ENCODE measurements around the gene BFAR.

BFAR gene

GRCh38 chr16:14632693-14633569 is at the start of gene BFAR:
Gene BFAR (plus strand): TSS chr16:14632951. CDS start chr16:14644347, 11,396 bp downstream.
- Histone ChIP-seq H3K4me1 (ENCODE audit: control insufficient read depth, insufficient read depth, low read length) (peaks cover 26% of the 10 kb centered on the region), H3K9ac (ENCODE audit: low read length in 2 of 2) (peak within 1 kb of the TSS; percentile 87), H3K36me3 (ENCODE audit: control insufficient read depth in 2 of 2, insufficient read depth in 2 of 2, low read length in 2 of 2) (peaks cover under 1 to 2% of the 10 kb centered on the region in 2 donors), H3K9me3 (ENCODE audit: control insufficient read depth in 2 of 2, low read length in 2 of 2) (no peaks in the 10 kb centered on the region), H3K4me3 (ENCODE audit: low read length in 2 of 2) (peak within 1 kb of the TSS; percentile 91 to 95), H3K27ac (ENCODE audit: low read length) (peak within 1 kb of the TSS; percentile 88), H3K27me3 (ENCODE audit: control insufficient read depth in 1 of 2, insufficient read depth in 2 of 2, low read length in 2 of 2) (no peaks in the 10 kb centered on the region)

- Histone ChIP-seq H3K27me3 (ENCODE audit: control insufficient read depth in 1 of 2, insufficient read depth in 2 of 2, low read length in 2 of 2) (no peaks in the 10 kb centered on the region), H3K4me1 (ENCODE audit: control insufficient read depth, insufficient read depth, low read length) (no peaks in the 10 kb centered on the region), H3K9me3 (ENCODE audit: control insufficient read depth in 2 of 2, low read length in 2 of 2) (no peaks in the 10 kb centered on the region), H3K9ac (ENCODE audit: low read length in 2 of 2) (no peak overlapping the region), H3K36me3 (ENCODE audit: control insufficient read depth in 2 of 2, insufficient read depth in 2 of 2, low read length in 2 of 2) (peaks cover 29 to 48% of the 10 kb centered on the region in 2 donors), H3K27ac (ENCODE audit: low read length) (no peak overlapping the region), H3K4me3 (ENCODE audit: low read length in 2 of 2) (no peak overlapping the region)
These were observed 47.5 kb upstream of the BFAR start for GRCh38 chr16:14585287-14585686.

- Histone ChIP-seq H3K27me3 (ENCODE audit: control insufficient read depth in 1 of 2, insufficient read depth in 2 of 2, low read length in 2 of 2) (no peaks in the 10 kb centered on the region), H3K4me3 (ENCODE audit: low read length in 2 of 2) (no peak overlapping the region), H3K27ac (ENCODE audit: low read length) (no peak overlapping the region), H3K36me3 (ENCODE audit: control insufficient read depth in 2 of 2, insufficient read depth in 2 of 2, low read length in 2 of 2) (peaks cover 27 to 35% of the 10 kb centered on the region in 2 donors), H3K9ac (ENCODE audit: low read length in 2 of 2) (no peak overlapping the region), H3K4me1 (ENCODE audit: control insufficient read depth, insufficient read depth, low read length) (no peaks in the 10 kb centered on the region), H3K9me3 (ENCODE audit: control insufficient read depth in 2 of 2, low read length in 2 of 2) (no peaks in the 10 kb centered on the region)
These were observed 46.0 kb upstream of the BFAR start for GRCh38 chr16:14586637-14587305.

GRCh38 chr16:14600164-14600563 is 32.6 kb upstream of the BFAR start:
- H3K27ac ChIP-seq (ENCODE audit: low read length): no peak overlapping the region
- H3K9ac ChIP-seq (ENCODE audit: low read length in 2 of 2): no peak overlapping the region
- H3K9me3 ChIP-seq (ENCODE audit: control insufficient read depth in 2 of 2, low read length in 2 of 2): no peaks in the 10 kb centered on the region
- no peak overlapping the region for H3K4me3 ChIP-seq (ENCODE audit: low read length in 2 of 2)
- no peaks in the 10 kb centered on the region for H3K4me1 ChIP-seq (ENCODE audit: control insufficient read depth, insufficient read depth, low read length)
- H3K27me3 ChIP-seq (ENCODE audit: control insufficient read depth in 1 of 2, insufficient read depth in 2 of 2, low read length in 2 of 2): no peaks in the 10 kb centered on the region
- H3K36me3 ChIP-seq (ENCODE audit: control insufficient read depth in 2 of 2, insufficient read depth in 2 of 2, low read length in 2 of 2): peaks cover 27 to 38% of the 10 kb centered on the region in 2 donors

- Histone ChIP-seq H3K9ac (ENCODE audit: low read length in 2 of 2) (no peak overlapping the region), H3K27me3 (ENCODE audit: control insufficient read depth in 1 of 2, insufficient read depth in 2 of 2, low read length in 2 of 2) (no peaks in the 10 kb centered on the region), H3K27ac (ENCODE audit: low read length) (no peak overlapping the region), H3K36me3 (ENCODE audit: control insufficient read depth in 2 of 2, insufficient read depth in 2 of 2, low read length in 2 of 2) (peaks cover 33 to 45% of the 10 kb centered on the region in 2 donors), H3K4me3 (ENCODE audit: low read length in 2 of 2) (no peak overlapping the region), H3K4me1 (ENCODE audit: control insufficient read depth, insufficient read depth, low read length) (no peaks in the 10 kb centered on the region), H3K9me3 (ENCODE audit: control insufficient read depth in 2 of 2, low read length in 2 of 2) (no peaks in the 10 kb centered on the region)
These were observed 30.2 kb upstream of the BFAR start for GRCh38 chr16:14602443-14602963.

GRCh38 chr16:14606102-14606501 is 26.6 kb upstream of the BFAR start:
- peaks cover 49 to 53% of the 10 kb centered on the region in 2 donors for H3K36me3 ChIP-seq (ENCODE audit: control insufficient read depth in 2 of 2, insufficient read depth in 2 of 2, low read length in 2 of 2)
- no peak overlapping the region for H3K9ac ChIP-seq (ENCODE audit: low read length in 2 of 2)
- H3K4me1 ChIP-seq (ENCODE audit: control insufficient read depth, insufficient read depth, low read length): no peaks in the 10 kb centered on the region
- H3K27ac ChIP-seq (ENCODE audit: low read length): no peak overlapping the region
- H3K9me3 ChIP-seq (ENCODE audit: control insufficient read depth in 2 of 2, low read length in 2 of 2): no peaks in the 10 kb centered on the region
- H3K4me3 ChIP-seq (ENCODE audit: low read length in 2 of 2): no peak overlapping the region
- no peaks in the 10 kb centered on the region for H3K27me3 ChIP-seq (ENCODE audit: control insufficient read depth in 1 of 2, insufficient read depth in 2 of 2, low read length in 2 of 2)

DNA sequence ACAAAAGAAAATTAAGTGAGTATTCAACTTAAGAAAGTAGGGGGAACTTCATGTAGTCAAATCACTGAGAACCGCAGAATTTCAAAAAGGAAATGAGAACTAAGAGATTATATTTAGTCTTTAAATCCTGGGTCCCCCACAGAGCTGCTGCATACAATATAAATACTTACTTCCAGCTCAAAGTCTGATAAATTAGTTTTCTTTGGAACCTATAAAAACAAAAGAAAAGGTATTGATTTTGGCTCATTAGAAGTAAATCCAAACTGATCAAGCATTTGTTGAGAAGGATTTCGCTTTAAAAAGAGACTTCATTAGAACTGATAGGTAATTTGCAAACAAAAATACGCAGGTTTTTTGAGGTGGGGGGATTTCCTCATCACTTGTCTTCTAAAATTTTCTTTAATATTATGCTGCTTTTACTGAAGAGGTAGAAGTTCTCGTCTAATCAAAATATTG is 24.6 kb upstream of the BFAR start:
- Histone ChIP-seq H3K4me3 (ENCODE audit: low read length in 2 of 2) (no peak overlapping the region), H3K9ac (ENCODE audit: low read length in 2 of 2) (no peak overlapping the region), H3K36me3 (ENCODE audit: control insufficient read depth in 2 of 2, insufficient read depth in 2 of 2, low read length in 2 of 2) (peaks cover 43 to 49% of the 10 kb centered on the region in 2 donors), H3K9me3 (ENCODE audit: control insufficient read depth in 2 of 2, low read length in 2 of 2) (no peaks in the 10 kb centered on the region), H3K27me3 (ENCODE audit: control insufficient read depth in 1 of 2, insufficient read depth in 2 of 2, low read length in 2 of 2) (no peaks in the 10 kb centered on the region), H3K4me1 (ENCODE audit: control insufficient read depth, insufficient read depth, low read length) (no peaks in the 10 kb centered on the region), H3K27ac (ENCODE audit: low read length) (no peak overlapping the region)

DNA sequence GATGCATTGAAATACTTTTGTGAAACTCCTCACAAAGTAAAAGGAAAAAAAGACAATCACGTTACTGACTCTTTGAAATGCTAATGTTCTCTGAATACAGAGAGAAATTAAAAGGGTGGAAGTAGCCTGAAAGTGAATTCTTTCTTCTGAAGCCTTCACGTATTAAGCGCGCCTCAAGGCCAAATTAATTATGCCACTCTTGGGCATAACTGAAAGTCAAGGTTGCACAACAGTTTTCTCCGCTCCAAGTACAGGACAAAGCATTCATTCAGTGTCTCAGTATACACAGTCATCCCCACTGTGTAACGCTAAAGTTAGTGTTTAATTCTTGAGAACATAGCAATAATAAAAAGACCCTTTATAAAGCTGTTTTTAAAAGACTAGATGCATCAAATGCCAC is 24.1 kb upstream of the BFAR start:
- Histone ChIP-seq H3K27me3 (ENCODE audit: control insufficient read depth in 1 of 2, insufficient read depth in 2 of 2, low read length in 2 of 2) (no peaks in the 10 kb centered on the region), H3K36me3 (ENCODE audit: control insufficient read depth in 2 of 2, insufficient read depth in 2 of 2, low read length in 2 of 2) (peaks cover 38 to 48% of the 10 kb centered on the region in 2 donors), H3K9me3 (ENCODE audit: control insufficient read depth in 2 of 2, low read length in 2 of 2) (no peaks in the 10 kb centered on the region), H3K9ac (ENCODE audit: low read length in 2 of 2) (no peak overlapping the region), H3K27ac (ENCODE audit: low read length) (no peak overlapping the region), H3K4me1 (ENCODE audit: control insufficient read depth, insufficient read depth, low read length) (no peaks in the 10 kb centered on the region), H3K4me3 (ENCODE audit: low read length in 2 of 2) (no peak overlapping the region)

GRCh38 chr16:14609716-14610115 is 23.0 kb upstream of the BFAR start:
- no peak overlapping the region for H3K4me3 ChIP-seq (ENCODE audit: low read length in 2 of 2)
- H3K27ac ChIP-seq (ENCODE audit: low read length): no peak overlapping the region
- H3K4me1 ChIP-seq (ENCODE audit: control insufficient read depth, insufficient read depth, low read length): no peaks in the 10 kb centered on the region
- peaks cover 40 to 51% of the 10 kb centered on the region in 2 donors for H3K36me3 ChIP-seq (ENCODE audit: control insufficient read depth in 2 of 2, insufficient read depth in 2 of 2, low read length in 2 of 2)
- H3K27me3 ChIP-seq (ENCODE audit: control insufficient read depth in 1 of 2, insufficient read depth in 2 of 2, low read length in 2 of 2): no peaks in the 10 kb centered on the region
- no peak overlapping the region for H3K9ac ChIP-seq (ENCODE audit: low read length in 2 of 2)
- H3K9me3 ChIP-seq (ENCODE audit: control insufficient read depth in 2 of 2, low read length in 2 of 2): no peaks in the 10 kb centered on the region

- H3K27me3 ChIP-seq (ENCODE audit: control insufficient read depth in 1 of 2, insufficient read depth in 2 of 2, low read length in 2 of 2): no peaks in the 10 kb centered on the region
- no peaks in the 10 kb centered on the region for H3K9me3 ChIP-seq (ENCODE audit: control insufficient read depth in 2 of 2, low read length in 2 of 2)
- H3K9ac ChIP-seq (ENCODE audit: low read length in 2 of 2): no peak overlapping the region
- peaks cover 44 to 53% of the 10 kb centered on the region in 2 donors for H3K36me3 ChIP-seq (ENCODE audit: control insufficient read depth in 2 of 2, insufficient read depth in 2 of 2, low read length in 2 of 2)
- no peak overlapping the region for H3K4me3 ChIP-seq (ENCODE audit: low read length in 2 of 2)
- H3K4me1 ChIP-seq (ENCODE audit: control insufficient read depth, insufficient read depth, low read length): no peaks in the 10 kb centered on the region
- H3K27ac ChIP-seq (ENCODE audit: low read length): no peak overlapping the region
These were observed 21.1 kb upstream of the BFAR start for GRCh38 chr16:14611660-14612059.
